Measurements from ENCODE around the gene ELOVL6.
A peak's percentile ranks its signal among the peaks of the same experiment; 100 is the strongest.
"Not testable (repeated sequence)": the region's sequence is repeated elsewhere in the genome, so short reads cannot be mapped to it uniquely, and the experiment has no call there.

Gene ELOVL6

DNA sequence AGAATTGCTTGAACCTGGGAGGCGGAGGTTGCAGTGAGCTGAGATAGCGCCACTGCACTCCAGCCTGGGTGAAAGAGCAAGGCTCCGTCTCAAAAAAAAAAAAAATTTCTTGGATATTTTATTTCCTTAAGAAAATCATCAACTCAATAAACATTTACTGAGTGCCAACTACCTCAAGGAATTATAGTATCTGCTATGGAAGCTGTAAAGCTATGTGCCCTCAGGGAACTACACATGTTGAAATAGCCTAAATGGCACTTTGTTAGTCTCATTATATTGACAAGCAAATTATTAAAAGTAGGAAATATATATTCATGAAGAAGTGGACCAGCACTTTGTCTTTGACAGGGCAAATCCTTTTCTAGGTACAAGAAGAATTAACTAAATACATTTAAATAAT, 40.8 kb downstream of the ELOVL6 start:
- no peak for DNase-seq

DNA sequence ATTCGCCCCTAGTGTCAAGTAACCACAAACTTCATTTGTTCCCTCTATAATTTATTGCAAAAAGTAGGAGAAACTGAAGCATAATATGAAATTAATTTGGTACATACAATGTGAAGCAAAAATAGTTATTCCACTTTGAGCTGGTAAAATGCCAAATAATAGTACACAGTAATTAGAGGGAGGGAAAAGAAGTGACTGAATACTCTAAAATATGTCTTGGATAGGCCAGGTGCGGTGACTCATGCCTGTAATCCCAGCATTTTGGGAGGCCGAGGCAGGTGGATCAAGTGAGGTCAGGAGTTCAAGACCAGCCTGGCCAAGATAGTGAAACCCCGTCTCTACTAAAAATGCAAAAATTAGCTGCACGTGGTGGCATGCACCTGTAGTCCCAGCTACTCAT, 41.2 kb downstream of the ELOVL6 start:
- not testable (repeated sequence) for DNase-seq

- no peak for DNase-seq
Observed at GRCh38 chr4:110156442-110156841, 42.0 kb downstream of the ELOVL6 start.

DNA sequence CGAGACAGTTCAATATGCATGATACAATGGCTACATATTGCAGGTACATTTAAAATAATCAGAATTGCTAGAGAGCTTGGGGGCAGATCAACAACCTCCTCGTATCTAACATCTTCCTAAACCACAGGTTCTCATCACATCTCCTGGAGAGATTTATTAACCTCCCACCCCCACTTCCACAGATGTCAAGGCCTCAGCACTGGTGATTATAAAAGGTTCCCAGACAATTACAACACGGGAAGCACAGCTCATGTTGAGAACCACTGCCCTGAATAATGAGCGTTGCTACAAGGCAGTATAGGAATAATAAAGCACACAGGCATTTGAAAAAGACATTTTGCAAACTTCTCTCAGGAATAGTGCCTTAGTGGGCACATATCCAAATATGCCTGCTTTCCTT, 42.8 kb downstream of the ELOVL6 start:
- peak; percentile 64 for DNase-seq

- no peak for DNase-seq
Observed at GRCh38 chr4:110154582-110154981, 43.8 kb downstream of the ELOVL6 start.

DNA sequence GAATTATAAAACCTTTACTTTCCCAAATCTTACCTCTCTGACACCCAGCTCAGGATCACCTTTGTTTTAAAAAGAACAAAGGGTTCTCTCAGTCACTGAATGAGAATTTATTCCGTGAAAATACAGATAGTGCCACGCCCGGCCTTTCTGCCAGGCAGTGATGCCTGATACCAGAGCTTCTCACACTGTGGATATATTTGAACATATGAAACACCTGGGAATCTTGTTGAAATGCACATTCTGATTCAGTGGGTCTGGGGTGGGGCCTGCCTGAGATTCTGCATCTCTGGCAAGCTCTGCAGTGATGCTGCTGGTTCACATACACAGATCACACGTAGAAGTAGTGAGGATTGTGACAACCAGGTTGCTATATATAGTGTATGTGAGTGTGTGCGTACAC, 46.0 kb downstream of the ELOVL6 start:
- DNase-seq, result no peak

DNA sequence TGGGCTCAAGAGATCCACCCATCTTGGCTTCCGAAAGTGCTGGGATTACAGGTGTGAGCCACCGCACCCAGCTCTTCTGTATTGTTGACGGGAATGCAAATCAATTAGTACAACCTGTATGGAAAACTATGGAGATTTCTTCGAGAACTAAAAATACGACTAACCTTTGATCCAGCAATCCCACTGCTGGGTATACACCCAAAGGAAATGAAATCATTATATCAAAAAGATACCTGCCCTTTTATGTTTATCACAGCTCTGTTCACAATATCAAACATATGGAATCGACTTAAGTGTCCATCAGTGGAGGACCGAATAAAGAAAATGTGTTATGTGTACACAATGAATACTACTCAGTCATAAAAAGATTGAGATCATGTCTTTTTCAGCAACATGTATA, 49.3 kb downstream of the ELOVL6 start:
- DNase-seq, result no peak

GRCh38 chr4:110142461-110142860, 56.0 kb downstream of the ELOVL6 start:
- DNase-seq, result no peak

- peak; percentile 83 for DNase-seq
Observed at GRCh38 chr4:110139815-110140214, 58.6 kb downstream of the ELOVL6 start.

GRCh38 chr4:110139111-110139510, 59.3 kb downstream of the ELOVL6 start:
- no peak for DNase-seq

DNA sequence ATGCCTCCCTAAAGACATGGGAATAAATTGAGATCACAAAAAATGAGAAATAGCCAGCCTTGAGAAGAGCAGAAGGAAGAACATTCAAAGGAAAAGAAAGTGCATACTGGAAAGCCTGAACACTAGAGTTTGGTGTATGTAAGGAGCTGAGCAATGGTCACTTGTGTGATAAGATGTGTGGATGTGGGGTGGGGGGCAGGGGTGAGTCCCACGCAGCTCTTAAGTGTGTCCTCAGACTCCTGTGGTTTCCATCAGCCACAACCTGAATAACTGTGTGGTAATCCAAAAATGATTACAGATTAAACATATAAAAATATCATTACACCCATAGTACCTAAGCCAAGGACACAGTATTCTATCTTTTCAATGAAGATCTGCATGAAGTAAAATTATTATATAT, 59.9 kb downstream of the ELOVL6 start:
- no peak for DNase-seq

DNA sequence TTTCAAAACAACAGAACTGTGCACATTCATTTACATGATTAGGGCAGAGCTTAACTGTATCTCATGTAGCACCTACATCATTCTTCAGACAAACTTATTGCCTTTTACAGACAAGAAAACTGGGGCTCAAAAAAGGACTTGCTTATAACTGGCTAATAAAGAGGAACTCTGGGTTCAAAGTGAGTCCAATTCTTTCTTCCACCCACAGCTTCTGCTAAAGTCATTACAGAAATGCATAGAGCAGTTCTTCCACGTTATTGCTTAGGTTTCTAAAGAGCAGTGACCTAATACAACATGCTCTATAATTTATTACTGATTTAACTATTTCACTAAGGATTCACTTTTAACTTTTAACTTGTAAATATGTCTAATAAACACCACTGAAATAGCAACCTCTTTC, 60.6 kb downstream of the ELOVL6 start:
- DNase-seq, result no peak

DNA sequence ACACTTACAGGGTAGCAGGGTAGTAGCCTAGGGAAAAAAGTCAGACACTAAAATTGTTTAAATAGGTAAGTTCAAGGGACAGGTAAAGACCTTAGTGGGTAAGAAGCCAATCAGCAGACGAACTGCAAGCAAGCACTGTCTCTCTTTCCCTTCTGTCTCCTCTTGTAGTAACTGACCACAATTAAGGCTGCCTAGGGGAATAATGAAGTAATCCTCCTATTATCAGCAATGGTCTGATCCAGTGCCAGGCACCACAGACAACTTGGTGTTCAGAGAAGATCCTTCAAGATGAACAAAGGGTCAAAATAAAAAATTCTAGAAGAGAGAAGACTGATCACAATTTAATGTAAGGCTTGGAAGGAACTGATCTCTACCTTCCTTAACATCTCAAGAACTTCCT, 62.9 kb downstream of the ELOVL6 start:
- DNase-seq, result no peak

- no peak for DNase-seq
Observed at GRCh38 chr4:110135076-110135475, 63.3 kb downstream of the ELOVL6 start.

GRCh38 chr4:110134269-110134869, 64.0 kb downstream of the ELOVL6 start:
- no peak for DNase-seq

DNA sequence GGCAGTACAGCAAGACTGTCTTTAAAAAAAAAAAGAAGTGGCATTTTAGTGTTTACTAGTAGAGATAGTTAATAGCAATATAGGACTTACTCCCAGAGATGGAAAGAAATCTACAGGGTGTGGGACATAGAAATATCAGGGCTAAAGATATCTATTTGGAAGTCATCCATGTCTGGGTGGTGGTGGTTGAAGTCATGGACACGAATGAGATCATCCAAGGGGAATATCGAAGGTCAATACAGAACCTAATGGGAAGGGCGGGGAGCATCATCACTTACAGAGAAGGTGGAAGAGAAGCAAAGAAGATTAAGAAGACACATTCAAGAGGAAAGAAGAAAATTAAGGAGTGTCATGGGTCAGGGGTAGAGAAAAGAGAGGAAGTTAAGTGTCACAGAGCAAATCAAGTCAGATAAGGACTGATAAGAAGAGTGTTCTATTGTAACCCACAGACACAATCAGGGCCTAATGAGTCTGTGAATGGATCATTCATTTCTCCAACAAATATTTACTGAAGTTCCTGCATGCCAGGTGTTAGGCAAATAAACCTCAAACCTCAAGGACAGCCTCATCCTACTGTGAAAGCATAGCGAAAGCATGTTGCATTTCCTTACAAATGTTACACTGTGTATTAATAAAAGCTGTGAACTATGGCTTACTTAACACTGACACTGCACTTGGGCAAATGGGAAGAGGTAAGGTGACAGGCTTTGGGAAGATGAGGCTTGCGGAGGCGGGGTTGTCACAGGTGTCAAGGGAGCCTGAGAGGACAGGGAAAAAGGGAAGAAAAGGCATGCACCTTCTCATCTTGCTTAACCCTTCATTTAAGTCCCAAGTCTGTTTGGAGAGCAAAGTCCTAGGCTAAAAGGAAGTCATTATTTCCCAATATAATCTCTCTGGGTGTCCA, 65.3 kb downstream of the ELOVL6 start:
- no peak for DNase-seq

DNA sequence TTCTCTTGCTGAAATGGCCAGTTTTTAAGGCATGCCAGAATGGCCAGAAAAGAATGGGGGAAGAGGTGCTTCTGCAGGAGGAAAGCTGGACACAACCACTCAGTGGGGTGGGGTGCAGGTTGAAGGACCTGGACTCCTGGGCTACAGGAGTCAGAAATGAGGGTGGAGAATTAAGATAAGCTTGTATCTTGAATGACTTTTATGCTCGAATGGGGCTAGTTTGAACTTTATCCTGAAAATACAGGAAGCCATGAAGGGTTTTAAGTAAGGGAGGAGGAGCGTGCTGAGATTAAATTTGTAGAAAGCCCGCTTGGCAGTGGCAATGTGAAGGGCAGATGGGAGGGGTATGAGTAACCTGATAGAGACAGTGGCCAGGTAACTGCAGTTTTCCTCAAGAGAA, 66.5 kb downstream of the ELOVL6 start:
- no peak for DNase-seq

DNA sequence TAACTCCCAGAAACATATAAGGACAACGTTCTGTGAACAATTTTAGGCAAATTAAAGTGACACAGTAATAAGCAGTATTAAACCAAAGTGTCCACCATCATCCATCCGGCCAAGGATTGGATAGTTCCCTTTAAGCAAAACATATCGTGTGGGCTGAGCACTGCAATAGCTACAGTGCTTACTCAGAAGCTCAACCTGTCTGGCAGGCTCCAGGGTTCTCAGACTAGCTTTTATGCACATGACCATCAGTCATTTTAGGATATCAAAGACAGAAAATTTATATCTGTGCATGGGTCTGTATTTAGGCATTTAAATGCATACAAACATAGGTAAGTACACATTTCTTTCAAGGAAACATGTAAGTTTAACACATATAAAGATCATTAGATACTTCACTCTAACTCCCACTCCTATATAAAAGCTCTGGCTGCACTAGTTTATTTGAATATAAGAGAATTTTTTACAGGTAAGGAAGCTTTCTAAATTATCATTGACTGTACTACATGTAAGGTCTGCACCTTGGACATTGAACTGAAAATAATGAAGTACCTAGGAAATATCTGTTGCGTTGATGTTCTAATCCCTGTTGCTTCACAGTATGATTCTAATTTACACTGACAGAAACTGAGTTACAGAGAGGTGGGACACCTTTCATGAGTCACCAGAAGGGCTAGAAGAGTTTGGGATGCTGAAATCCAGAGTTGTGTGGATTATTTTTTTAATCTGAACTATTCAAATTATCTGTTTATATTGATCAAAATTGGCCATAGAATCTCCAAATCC, 67.6 kb downstream of the ELOVL6 start:
- DNase-seq, result no peak

DNA sequence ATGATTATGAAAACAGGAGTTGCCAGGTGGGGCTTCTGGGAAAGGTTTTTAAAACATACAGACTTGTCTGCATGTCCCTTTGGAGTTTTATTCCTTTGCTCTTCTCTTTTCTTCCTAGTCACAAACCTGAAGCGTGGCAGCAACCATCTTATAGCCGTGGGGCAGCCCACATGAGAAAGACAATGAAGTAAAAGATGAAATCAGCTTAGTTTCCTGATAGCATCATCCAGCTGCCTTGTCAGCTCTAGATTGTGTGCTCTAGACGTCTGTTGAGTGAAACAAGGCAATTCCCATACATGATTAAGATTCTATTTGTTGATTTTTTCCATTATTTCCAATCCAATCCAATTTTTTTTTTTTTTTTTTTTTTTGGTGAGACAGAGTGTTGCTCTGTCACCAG, 68.9 kb downstream of the ELOVL6 start:
- no peak for DNase-seq

DNA sequence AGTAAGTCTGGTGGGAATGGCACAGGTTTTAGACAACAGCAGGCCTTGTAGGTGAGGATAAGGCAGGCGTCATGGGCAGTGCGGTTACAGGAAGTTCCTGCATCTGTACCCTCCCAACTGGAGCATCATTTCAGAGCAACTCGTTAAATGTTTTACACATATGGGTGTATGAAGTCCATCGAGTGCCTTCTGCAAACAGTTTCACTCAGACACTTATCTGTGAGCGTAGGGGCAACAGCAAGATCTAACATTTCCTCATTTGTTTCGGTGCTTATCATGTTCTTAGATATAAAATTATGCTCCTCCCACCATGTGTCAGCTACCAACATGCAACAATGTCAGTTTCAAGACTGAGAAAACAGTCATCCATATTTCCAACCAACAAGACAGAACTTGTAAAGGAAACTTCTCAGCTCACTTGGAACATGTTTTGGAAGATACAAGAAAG, 69.9 kb downstream of the ELOVL6 start:
- no peak for DNase-seq

DNA sequence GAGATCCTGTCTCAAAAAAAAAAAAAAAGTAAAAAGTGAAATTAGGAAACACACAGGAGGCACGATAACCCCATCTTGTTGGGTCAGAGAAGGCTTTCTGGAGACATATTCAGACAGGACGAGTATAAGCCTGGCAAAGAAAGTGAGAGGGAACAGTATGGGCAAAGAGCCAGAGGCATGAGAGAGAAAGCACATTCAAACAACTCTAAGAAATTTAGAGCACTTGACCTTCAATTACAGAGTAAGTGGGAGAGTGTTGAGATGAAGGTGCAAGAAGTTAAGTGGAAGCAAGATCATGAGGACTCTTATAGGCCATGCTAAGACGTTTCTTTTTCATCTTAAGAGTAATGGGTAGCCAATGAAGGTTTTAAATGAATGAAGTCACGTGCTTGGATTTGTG, 70.4 kb downstream of the ELOVL6 start:
- DNase-seq, result no peak

GRCh38 chr4:110124711-110125110, 73.7 kb downstream of the ELOVL6 start:
- DNase-seq, result no peak

DNA sequence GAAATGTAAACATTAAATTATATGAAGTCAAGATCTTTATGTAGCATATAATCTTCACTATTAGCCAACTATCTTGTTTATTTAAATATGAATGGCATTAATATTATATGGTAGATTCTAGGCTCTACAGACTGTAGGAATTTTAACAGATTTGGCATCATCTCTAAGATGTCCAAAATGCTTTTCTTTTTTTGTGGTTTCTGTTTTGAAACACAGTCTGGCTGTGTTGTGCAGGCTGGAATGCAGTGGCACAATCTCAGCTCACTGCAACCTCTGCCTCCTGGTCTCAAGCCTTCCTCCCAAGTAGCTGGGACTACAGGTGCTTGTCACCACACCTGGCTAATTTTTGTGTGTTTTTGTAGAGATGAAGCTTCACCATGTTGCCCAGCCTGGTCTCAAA, 76.2 kb downstream of the ELOVL6 start:
- DNase-seq, result no peak

- no peak for DNase-seq
Observed at GRCh38 chr4:110120506-110120905, 77.9 kb downstream of the ELOVL6 start.
